SU-DHL-6 (cell line): Measurements from ENCODE around the gene EPYC.

Experiments
- H2AFZ ChIP-seq: fragments of 200-600 bp; sonication (generic); 2 replicates; pipeline ENCODE4 v1.6.1; 2014; ENCODE audit warnings: low read depth, mild to moderate bottlenecking, moderate library complexity, mixed read lengths, antibody characterized with exemption, low read length; ENCODE audit not compliant: severe bottlenecking
- H3F3A ChIP-seq: fragments of 200-600 bp; shearing (Covaris generic); 2 replicates; pipeline ENCODE4 v1.6.0; 2016; ENCODE audit warnings: antibody characterized with exemption, mild to moderate bottlenecking; ENCODE audit not compliant: insufficient read depth
- H3K27ac ChIP-seq: fragments of 200-600 bp; sonication (generic); 2 replicates; pipeline ENCODE4 v1.5.1; 2016; ENCODE audit warnings: low read depth, mild to moderate bottlenecking, low read length, moderate library complexity, mixed read lengths
- H3K27me3 ChIP-seq: fragments of 200-600 bp; sonication (generic), shearing (Covaris generic); 2 replicates; pipeline ENCODE4 v1.6.0; 2014; ENCODE audit warnings: mild to moderate bottlenecking, low read length
- H3K36me3 ChIP-seq: fragments of 200-600 bp; sonication (generic); 2 replicates; pipeline ENCODE4 v1.6.1; 2014; ENCODE audit warnings: mild to moderate bottlenecking, low read length, mixed read lengths
- H3K4me2 ChIP-seq: fragments of 300-600, 200-600 bp; shearing (Covaris generic), sonication (generic); 2 replicates; pipeline ENCODE4 v1.6.0; 2014; ENCODE audit warnings: low read length, low read depth, mild to moderate bottlenecking; ENCODE audit not compliant: poor library complexity, severe bottlenecking
- H3K4me3 ChIP-seq: fragments of 200-600 bp; sonication (generic); 2 replicates; pipeline ENCODE4 v1.5.1; 2014; ENCODE audit warnings: antibody characterized with exemption, low read length, mild to moderate bottlenecking, mixed read lengths; ENCODE audit not compliant: insufficient read depth, poor library complexity, severe bottlenecking
- H3K79me2 ChIP-seq: fragments of 200-600 bp; sonication (generic); 2 replicates; pipeline ENCODE4 v1.6.1; 2014; ENCODE audit warnings: mild to moderate bottlenecking, low read length, moderate library complexity; ENCODE audit not compliant: insufficient read depth
- H3K9ac ChIP-seq: fragments of 200-600 bp; sonication (generic); 2 replicates; pipeline ENCODE4 v1.7.0; 2014; ENCODE audit warnings: mild to moderate bottlenecking, low read length
- H3K9me2 ChIP-seq: fragments of 200-600 bp; sonication (generic); replicated peaks from 2 replicates; pipeline ENCODE4 v1.6.1; 2014; ENCODE audit warnings: low read length; ENCODE audit not compliant: insufficient read depth
- H3K9me3 ChIP-seq: fragments of 200-600 bp; sonication (generic); 2 replicates; pipeline ENCODE4 v1.6.1; 2014; ENCODE audit warnings: low read length, mixed read lengths; ENCODE audit not compliant: insufficient read depth
- H4K20me1 ChIP-seq: fragments of 200-600 bp; sonication (generic); 2 replicates; pipeline ENCODE4 v1.6.1; 2014; ENCODE audit warnings: low read depth, mild to moderate bottlenecking, antibody characterized with exemption, low read length, moderate library complexity, mixed read lengths
- EZH2phosphoT487 ChIP-seq: fragments of 200-600 bp; sonication (generic), shearing (Covaris generic); conservative IDR thresholded peaks from 2 replicates; pipeline ENCODE4 v1.6.1; 2018; ENCODE audit warnings: mild to moderate bottlenecking, antibody characterized with exemption, low read length, moderate library complexity, mixed read lengths
- TF ChIP-seq, protein P1 (sequence below): fragments of 200-600 bp; sonication (generic); IDR thresholded peaks from one replicate; pipeline ENCODE4 v1.5.1; 2017; ENCODE audit warnings: antibody characterized with exemption, mild to moderate bottlenecking, low read length, moderate library complexity; ENCODE audit not compliant: insufficient read depth, poor library complexity, severe bottlenecking

Gene EPYC

DNA sequence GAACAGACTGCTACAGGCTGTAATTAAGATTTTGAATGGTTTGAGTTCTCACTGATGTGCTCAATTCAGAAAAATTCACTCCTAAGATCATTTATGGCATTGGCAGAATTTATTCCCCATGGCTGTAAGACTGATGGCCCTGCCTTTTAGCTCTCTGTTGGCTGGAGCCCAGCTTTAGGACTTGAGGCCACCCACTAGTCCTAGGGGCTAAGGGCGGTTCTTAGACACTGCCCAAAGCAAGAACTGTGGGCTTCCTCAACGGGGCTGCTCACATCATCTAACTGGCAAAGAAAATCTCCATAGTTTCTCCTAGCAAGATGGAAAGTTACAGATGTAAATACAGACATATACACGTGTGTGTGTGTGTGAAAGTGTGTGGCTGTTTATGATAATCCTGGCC lies 46.4 kb downstream of the EPYC start:
- H3K36me3 ChIP-seq, result no peaks in the 10 kb centered on the region
- H3K79me2 ChIP-seq, result no peaks in the 10 kb centered on the region
- no peaks in the 10 kb centered on the region for H3F3A ChIP-seq
- H3K27ac ChIP-seq, result no peak overlapping the region
- no peak overlapping the region for H2AFZ ChIP-seq
- H3K4me2 ChIP-seq, result no peak overlapping the region
- no peak overlapping the region for H3K4me3 ChIP-seq
- no peaks in the 10 kb centered on the region for H3K9me2 ChIP-seq
- H4K20me1 ChIP-seq, result no peaks in the 10 kb centered on the region
- no peak overlapping the region for H3K9ac ChIP-seq
- no peaks in the 10 kb centered on the region for H3K27me3 ChIP-seq
- TF ChIP-seq, protein P1, sequence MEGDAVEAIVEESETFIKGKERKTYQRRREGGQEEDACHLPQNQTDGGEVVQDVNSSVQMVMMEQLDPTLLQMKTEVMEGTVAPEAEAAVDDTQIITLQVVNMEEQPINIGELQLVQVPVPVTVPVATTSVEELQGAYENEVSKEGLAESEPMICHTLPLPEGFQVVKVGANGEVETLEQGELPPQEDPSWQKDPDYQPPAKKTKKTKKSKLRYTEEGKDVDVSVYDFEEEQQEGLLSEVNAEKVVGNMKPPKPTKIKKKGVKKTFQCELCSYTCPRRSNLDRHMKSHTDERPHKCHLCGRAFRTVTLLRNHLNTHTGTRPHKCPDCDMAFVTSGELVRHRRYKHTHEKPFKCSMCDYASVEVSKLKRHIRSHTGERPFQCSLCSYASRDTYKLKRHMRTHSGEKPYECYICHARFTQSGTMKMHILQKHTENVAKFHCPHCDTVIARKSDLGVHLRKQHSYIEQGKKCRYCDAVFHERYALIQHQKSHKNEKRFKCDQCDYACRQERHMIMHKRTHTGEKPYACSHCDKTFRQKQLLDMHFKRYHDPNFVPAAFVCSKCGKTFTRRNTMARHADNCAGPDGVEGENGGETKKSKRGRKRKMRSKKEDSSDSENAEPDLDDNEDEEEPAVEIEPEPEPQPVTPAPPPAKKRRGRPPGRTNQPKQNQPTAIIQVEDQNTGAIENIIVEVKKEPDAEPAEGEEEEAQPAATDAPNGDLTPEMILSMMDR, result no peak
- no peak for TF ChIP-seq EZH2phosphoT487
- no peaks in the 10 kb centered on the region for H3K9me3 ChIP-seq

DNA sequence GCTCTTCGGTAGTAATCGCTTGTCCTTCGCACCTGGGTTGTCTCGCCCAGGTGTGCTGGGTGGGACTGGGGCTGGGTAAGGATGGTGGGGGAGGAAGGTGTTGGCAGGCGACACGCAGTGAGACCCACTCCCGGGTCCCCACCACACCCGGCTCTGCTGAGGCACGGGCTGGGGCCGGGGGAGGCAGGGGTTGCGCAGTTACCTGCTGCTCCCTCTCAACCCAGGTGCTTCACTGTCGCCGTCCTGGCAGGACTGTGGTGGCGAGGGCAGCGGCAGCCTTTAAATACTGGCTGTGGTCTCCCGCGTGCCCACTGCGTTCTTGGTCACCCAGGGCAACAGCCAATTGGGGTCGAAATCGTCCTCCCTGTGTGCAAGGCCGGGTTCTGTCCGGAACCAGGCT lies 49.9 kb downstream of the EPYC start, which contains the start of gene CCER1:
CCER1 (minus strand) TSS at position 256 of the 400 bp plus-strand sequence. CDS start 434 bp downstream, outside the sequence.
- TF ChIP-seq, protein P1, result no peak
- TF ChIP-seq EZH2phosphoT487, result no peak
- no peaks in the 10 kb centered on the region for H3K27me3 ChIP-seq
- H3F3A ChIP-seq, result no peaks in the 10 kb centered on the region
- no peaks in the 10 kb centered on the region for H4K20me1 ChIP-seq
- no peak within 1 kb of the TSS for H2AFZ ChIP-seq
- no peaks in the 10 kb centered on the region for H3K9me3 ChIP-seq
- no peaks in the 10 kb centered on the region for H3K36me3 ChIP-seq
- no peaks in the 10 kb centered on the region for H3K9me2 ChIP-seq
- no peak within 1 kb of the TSS for H3K9ac ChIP-seq
- no peak within 1 kb of the TSS for H3K4me2 ChIP-seq
- no peak within 1 kb of the TSS for H3K27ac ChIP-seq
- H3K4me3 ChIP-seq, result no peak within 1 kb of the TSS
- H3K79me2 ChIP-seq, result no peaks in the 10 kb centered on the region

DNA sequence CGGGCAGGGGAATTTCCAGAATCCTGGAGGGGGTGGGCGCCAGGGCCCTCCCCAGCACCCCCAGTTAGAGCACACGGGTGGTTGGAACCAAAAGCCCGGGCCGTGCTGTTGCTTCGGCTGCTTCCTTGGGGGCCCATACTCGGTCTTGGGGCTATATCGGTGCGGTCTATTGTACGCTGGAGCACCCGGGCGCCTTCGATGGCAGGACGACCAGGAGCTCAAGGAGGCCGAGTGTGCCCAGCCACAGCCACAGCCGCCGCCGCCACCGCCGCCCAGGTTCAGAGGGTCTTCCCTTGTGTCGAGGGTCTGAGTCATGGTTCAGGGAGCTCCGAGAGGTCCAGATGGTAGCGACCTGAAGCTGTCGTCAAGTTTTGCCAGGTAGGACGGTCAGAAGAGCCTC lies 50.3 kb downstream of the EPYC start:
- Histone ChIP-seq H3K36me3 (no peaks in the 10 kb centered on the region), H3K9me3 (no peaks in the 10 kb centered on the region), H3K27ac (no peak overlapping the region), H3F3A (no peaks in the 10 kb centered on the region), H3K9me2 (no peaks in the 10 kb centered on the region), H3K27me3 (no peaks in the 10 kb centered on the region), H4K20me1 (no peaks in the 10 kb centered on the region), H3K79me2 (no peaks in the 10 kb centered on the region), H2AFZ (no peak overlapping the region), H3K9ac (no peak overlapping the region), H3K4me3 (no peak overlapping the region), H3K4me2 (no peak overlapping the region)
- TF ChIP-seq, protein P1, result no peak
- TF ChIP-seq EZH2phosphoT487, result no peak
